ENCODE results near the gene CGB2. TPM values are rescaled to one million over a fixed set of nuclear protein-coding genes. Genes with fewer than 3 reads are reported as not detected.
"Not testable (repeated sequence)": the region's sequence is repeated elsewhere in the genome, so short reads cannot be mapped to it uniquely, and the experiment has no call there.

The CGB2 gene
- total RNA-seq (2021): 0.55 and 0.77 TPM in 2 replicates
- long read RNA-seq, partial matches to known transcripts: 0 of 1 reads
- long read RNA-seq, other reads (novel, unspliced or antisense): 0 of 1 reads

GRCh38 chr19:49031642-49032301 lies at the start of gene CGB2:
Gene CGB2 (plus strand): TSS chr19:49031890. CDS start chr19:49032096, 206 bp downstream.
- WGBS (ENCODE audit: extremely low coverage, insufficient read length, low lambda C conversion rate): no CpG with 5 or more reads among the region's 28 CpGs
- H3K9ac ChIP-seq (ENCODE audit: extremely low read depth, insufficient read length, low read length); H4K20me1 ChIP-seq (ENCODE audit: control insufficient read depth, insufficient read depth, insufficient read length); H2BK12ac ChIP-seq (ENCODE audit: insufficient read length, low read depth, low read length); H3K27me3 ChIP-seq (ENCODE audit: insufficient read depth, low read length); H4K8ac ChIP-seq (replicated peaks; ENCODE audit: insufficient read length, low read depth, low read length); H3K9me3 Mint-ChIP-seq; H3K18ac ChIP-seq (ENCODE audit: insufficient read length, low read depth, low read length); H3T11ph ChIP-seq (ENCODE audit: low read length); H2BK5ac ChIP-seq (ENCODE audit: insufficient read length, low read length); H3K27ac ChIP-seq (ENCODE audit: insufficient read length, low read depth, low read length); H3K4me1 Mint-ChIP-seq; H3K23ac ChIP-seq (ENCODE audit: insufficient read length, low read depth, low read length); H3K9me3 ChIP-seq (ENCODE audit: control insufficient read depth, low read depth, low read length); H2BK120ac ChIP-seq (ENCODE audit: low read depth, low read length, poor library complexity, severe bottlenecking); H3K4me1 ChIP-seq (ENCODE audit: insufficient read depth, low read length); H3K4ac ChIP-seq (ENCODE audit: low read depth, low read length); H3K14ac ChIP-seq (ENCODE audit: insufficient read depth, low read length); H2AK5ac ChIP-seq (ENCODE audit: insufficient read length, low read length); H3K36me3 Mint-ChIP-seq (ENCODE audit: insufficient read depth in 1 of 3, low read depth in 3 of 3); H4K5ac ChIP-seq (ENCODE audit: insufficient read length, low read depth, low read length); H3K56ac ChIP-seq (ENCODE audit: insufficient read length, low read depth, low read length); H4K91ac ChIP-seq (ENCODE audit: insufficient read length, low read depth, low read length); H3K79me2 ChIP-seq (ENCODE audit: insufficient read depth, low read length); H2BK20ac ChIP-seq (ENCODE audit: low read depth, low read length, poor library complexity, severe bottlenecking); H3K4me2 ChIP-seq (ENCODE audit: insufficient read depth, insufficient read length, low read length); H2AFZ ChIP-seq (ENCODE audit: low read length); H3K23me2 ChIP-seq (ENCODE audit: insufficient read length, low read depth, low read length, poor library complexity, severe bottlenecking); H3K79me1 ChIP-seq (ENCODE audit: insufficient read depth, low read depth, low read length, poor library complexity, severe bottlenecking); H3K27ac Mint-ChIP-seq; H2BK15ac ChIP-seq (ENCODE audit: low read depth, low read length): not testable (repeated sequence)
- peak; percentile 79 for DNase-seq
- TF ChIP-seq CTCF (conservative IDR thresholded peaks at IDR 0.05): peak; percentile 88
- Mint-ChIP-seq H3K27me3 (ENCODE audit: low read depth) (peaks cover 27% of the 10 kb centered on the region), H3K4me3 (peak within 1 kb of the TSS; percentile 8 to 73; a peak in 4 of 5 replicates)

Data from H9 (cell line).